Aorta (tissue), 5 donors: ENCODE results near the gene FAM131C. TPM values are rescaled to one million over a fixed set of nuclear protein-coding genes. Genes with fewer than 3 reads are reported as not detected.
A peak's percentile ranks its signal among the peaks of the same experiment; 100 is the strongest.
"Not testable (repeated sequence)": the region's sequence is repeated elsewhere in the genome, so short reads cannot be mapped to it uniquely, and the experiment has no call there.

Experiments
- ATAC-seq: fragments of 200-7000 bp; cut with Tn5 transposase; one replicate; pipeline ENCODE4 v1.9.1; 2022; ENCODE audit warnings: moderate library complexity; ENCODE audit not compliant: low FRiP score
- DNase-seq, 2 donors: peaks; one replicate each; pipeline ENCODE4 v3.0.0-alpha.2; 2020
- H3K27ac ChIP-seq, 2 donors: one replicate each; pipeline ENCODE4 v1.5.1; 2013; ENCODE audit warnings: low read length in 2 of 2, mild to moderate bottlenecking in 2 of 2, moderate library complexity in 2 of 2, control low read depth in 1 of 2, inconsistent platforms in 1 of 2, low read depth in 1 of 2
- H3K27me3 ChIP-seq, 2 donors: one replicate each; pipeline ENCODE4 v1.6.1; 2013; ENCODE audit warnings: control low read depth in 1 of 2, low read length in 1 of 2, mild to moderate bottlenecking in 1 of 2, moderate library complexity in 1 of 2; ENCODE audit not compliant: insufficient read depth in 2 of 2, control insufficient read depth in 1 of 2
- H3K36me3 ChIP-seq, 2 donors: one replicate each; pipeline ENCODE4 v1.6.1; 2013; ENCODE audit warnings: control low read depth in 1 of 2, low read length in 1 of 2, mild to moderate bottlenecking in 1 of 2; ENCODE audit not compliant: insufficient read depth in 2 of 2, control insufficient read depth in 1 of 2
- H3K4me1 ChIP-seq, 2 donors: one replicate each; pipeline ENCODE4 v1.6.1; 2013; ENCODE audit warnings: low read length in 2 of 2, control low read depth in 1 of 2, mild to moderate bottlenecking in 1 of 2, moderate library complexity in 1 of 2; ENCODE audit not compliant: insufficient read depth in 2 of 2, control insufficient read depth in 1 of 2
- H3K4me3 ChIP-seq, 2 donors: one replicate each; pipeline ENCODE4 v1.5.1; 2013; ENCODE audit warnings: low read length in 2 of 2, control low read depth in 1 of 2, mild to moderate bottlenecking in 1 of 2
- H3K9me3 ChIP-seq: one replicate; pipeline ENCODE4 v1.6.1; 2013; ENCODE audit warnings: mild to moderate bottlenecking, low read length; ENCODE audit not compliant: control insufficient read depth
- WGBS, 2 donors: extraction: QIAGEN DNeasy Blood & Tissue Kit; methylation state at CpG; one replicate each; pipeline ENCODE4 v1.1.7; 2013; 5-methylcytosine and 5-hydroxymethylcytosine counted together
- intact Hi-C, 2 donors: fragments of 100-400 bp; cut with DNase I; formaldehyde crosslinking; loops; one replicate each; pipeline versions ENCODE4 v1.14.2 to v1.15.0; 2022
- polyA plus RNA-seq, 2 donors: library from polyadenylated mRNA; stranded (reverse); fragments of 200-250 nt; gene quantifications; one replicate each; pipeline ENCODE4 v1.2.3, GENCODE V29; 2013
- total RNA-seq, 2 donors: library from RNA; stranded (reverse); fragmentation: NEBNext Ultra II Directional; extraction: Animal tissue kit (Norgen Biotek cat#: 25700); gene quantifications; one replicate each; pipeline ENCODE4 v1.2.1, GENCODE V29; 2021
- donor health status: healthy with polysubstance abuse.
- donor health status: Bipolar disorder and iron deficiency.
- donor health status: DM: no; HTN: no; CAD: no.
- donor health status: DM: no; HTN: no; CAD: no.
- donor health status: DM: yes; HTN: yes; CAD: no.

The FAM131C gene
- total and polyA plus RNA-seq, 4 donors = 0.26 to 0.67 TPM; not detected in 2

DNA sequence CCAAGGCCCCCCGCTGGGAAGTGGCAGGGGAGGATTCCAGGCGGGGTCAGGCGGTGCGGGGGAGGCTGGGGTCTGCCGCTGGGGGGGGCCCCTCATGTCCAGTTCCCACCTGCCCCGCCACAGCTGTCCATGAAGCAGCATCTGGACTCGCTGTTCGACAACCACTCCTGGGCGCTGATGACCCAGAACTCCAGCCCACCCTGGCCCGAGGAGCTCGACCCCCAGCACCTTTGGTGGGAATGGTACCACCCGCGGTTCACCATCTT lies 44.5 kb downstream of the FAM131C start:
- not testable (repeated sequence) for ATAC-seq

DNA sequence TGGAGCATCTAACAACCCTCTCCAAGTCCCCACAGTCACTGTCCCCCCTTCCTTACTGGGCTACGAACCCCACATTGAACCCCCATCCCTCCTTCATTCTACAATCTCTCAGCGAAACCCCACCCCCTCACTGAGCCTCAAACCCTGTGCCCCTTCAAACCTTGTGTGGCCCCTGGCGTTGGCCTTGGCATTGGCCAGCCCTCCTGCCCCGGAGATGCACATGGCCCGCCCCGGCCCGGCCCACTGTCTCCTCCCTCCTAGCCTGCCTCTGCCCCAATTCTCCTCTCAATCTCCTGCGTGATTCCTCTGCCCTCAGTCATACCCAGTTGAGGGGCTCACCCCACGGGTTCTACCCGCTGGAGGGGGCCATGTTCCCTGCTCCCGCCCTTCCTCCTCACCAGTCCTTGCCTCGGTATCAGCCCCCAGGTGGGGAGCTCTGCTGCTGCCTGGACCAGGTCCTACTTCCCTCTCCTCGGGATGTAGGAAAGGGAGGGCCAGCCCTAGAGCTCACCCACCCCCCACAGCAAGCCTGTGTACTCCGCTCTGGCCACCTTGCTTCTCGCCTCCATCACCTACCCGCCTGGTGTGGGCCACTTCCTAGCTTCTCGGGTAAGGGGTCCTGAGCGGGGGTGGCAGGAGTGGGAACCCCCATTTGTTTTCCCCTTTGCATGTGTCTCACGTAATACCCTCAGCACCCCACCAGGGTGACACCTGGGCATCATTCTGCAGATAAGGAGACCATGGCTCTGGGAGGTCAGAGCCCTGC lies 45.0 kb downstream of the FAM131C start:
- no peak overlapping the region for H3K4me3 ChIP-seq
- intact Hi-C loops = no loop called here
- WGBS, 2 donors = 80 to 81% methylated on average over 19 of the region's 19 CpGs

More for the DNA sequence above, 44.5 kb downstream of the FAM131C start:
- H3K9me3 ChIP-seq, DNase-seq, intact Hi-C loops, H3K4me1 ChIP-seq, H3K27me3 ChIP-seq, H3K4me3 ChIP-seq, H3K36me3 ChIP-seq, H3K27ac ChIP-seq: not testable (repeated sequence)
- 76 to 87% methylated on average over 10 to 13 of the region's 13 CpGs for WGBS, 2 donors

DNA sequence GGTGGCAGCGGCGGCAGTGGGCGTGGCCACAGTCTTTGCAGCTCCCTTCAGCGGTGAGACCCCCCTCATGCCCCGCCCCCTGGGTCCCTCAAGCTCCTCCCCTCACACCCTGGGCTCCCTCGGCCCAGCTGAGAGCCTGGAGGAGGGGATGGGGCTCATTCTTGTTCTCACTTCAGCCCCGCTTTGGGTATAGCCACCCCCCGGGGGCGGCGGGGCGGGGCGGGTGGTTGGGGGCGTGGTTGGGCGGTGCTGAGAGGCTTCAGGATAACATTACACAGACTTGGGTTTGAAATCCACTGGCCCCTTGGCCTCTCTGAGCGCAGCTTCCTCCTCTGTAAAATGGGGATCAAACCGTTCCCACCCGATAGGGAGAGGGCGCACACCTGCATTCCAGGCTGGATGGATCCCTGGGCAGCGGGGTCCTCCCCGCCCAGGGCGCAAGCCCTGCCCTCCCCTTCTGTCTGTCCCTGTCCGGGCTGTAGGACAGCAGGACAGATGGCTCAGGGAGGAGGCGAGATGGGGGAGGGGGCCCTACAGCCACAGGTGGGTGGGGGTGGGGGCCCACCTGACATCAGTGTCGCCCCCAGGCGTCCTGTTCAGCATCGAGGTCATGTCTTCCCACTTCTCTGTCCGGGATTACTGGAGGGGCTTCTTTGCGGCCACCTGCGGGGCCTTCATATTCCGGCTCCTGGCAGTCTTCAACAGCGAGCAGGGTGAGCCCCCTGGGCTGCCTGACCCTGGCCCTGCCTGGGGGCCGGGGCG lies 46.5 kb downstream of the FAM131C start:
- Histone ChIP-seq H3K36me3 (no peaks in the 10 kb centered on the region), H3K4me3 (no peak overlapping the region), H3K9me3 (no peaks in the 10 kb centered on the region), H3K4me1 (no peaks in the 10 kb centered on the region), H3K27me3 (no peaks in the 10 kb centered on the region), H3K27ac (no peak overlapping the region)
- DNase-seq (no peak), ATAC-seq (peak; percentile 37)
- 21 to 22% methylated on average over 30 to 33 of the region's 33 CpGs for WGBS, 2 donors
- intact Hi-C loops = no loop called here

More for the DNA sequence above, 45.0 kb downstream of the FAM131C start:
- Histone ChIP-seq H3K36me3 (no peaks in the 10 kb centered on the region), H3K27me3 (no peaks in the 10 kb centered on the region), H3K27ac (no peak overlapping the region), H3K4me1 (no peaks in the 10 kb centered on the region), H3K9me3 (no peaks in the 10 kb centered on the region)
- ATAC-seq = no peak
- DNase-seq = no peak

DNA sequence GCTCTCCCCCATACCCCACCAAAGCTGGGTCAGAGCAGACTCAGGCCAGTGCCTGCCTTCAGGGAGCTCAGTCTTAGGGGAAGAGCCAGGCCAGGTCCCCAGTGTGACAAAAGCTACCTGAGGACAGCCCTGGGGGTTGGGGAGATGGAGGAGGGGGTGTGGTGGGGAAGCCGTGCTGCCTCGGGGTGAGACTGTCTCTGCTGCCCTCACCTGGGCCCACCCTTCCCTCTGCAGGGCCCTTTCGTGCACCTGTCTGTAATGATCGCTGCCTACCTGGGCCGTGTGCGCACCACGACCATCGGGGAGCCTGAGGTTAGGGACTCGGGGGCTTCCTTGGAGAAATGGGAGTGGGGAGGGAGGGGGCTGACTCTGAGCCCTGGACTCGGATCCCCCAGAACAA lies 47.1 kb downstream of the FAM131C start:
- intact Hi-C loops, H3K4me3 ChIP-seq, H3K9me3 ChIP-seq, H3K27me3 ChIP-seq, H3K36me3 ChIP-seq, H3K27ac ChIP-seq, H3K4me1 ChIP-seq, DNase-seq, ATAC-seq: not testable (repeated sequence)
- WGBS, 2 donors = 60 to 66% methylated on average over 9 of the region's 10 CpGs

DNA sequence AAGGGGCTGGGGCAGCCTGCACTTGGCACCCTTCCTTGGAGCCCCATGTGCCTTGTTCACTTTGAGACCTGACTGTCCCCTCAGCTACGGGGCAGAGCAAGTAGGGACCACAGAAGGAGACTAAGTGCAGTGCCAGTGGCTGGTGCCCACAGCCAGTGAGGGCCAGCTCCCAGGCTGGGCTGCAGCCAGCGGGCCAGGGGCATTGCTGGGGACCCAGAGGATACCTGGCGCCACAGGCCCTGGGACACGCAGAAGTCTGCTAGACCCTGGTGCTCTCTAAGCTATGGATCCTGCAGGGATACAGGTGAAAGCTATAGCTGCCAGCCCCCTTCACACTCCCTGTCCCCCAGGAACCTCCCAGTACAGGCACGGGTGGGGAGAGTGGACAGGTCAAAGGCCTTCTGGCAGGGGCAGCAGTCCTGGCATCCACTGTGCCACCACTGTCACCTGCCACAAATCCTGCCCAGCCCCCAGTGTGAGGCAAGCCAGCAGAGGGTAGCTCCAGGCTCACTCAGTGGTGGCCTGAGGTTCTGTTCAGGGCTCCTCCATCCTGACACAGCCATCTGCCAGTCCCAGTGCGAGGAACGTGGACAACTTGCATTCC lies 50.3 kb downstream of the FAM131C start:
- no peak for ATAC-seq
- Histone ChIP-seq H3K4me3 (no peak overlapping the region), H3K27ac (no peak overlapping the region), H3K27me3 (no peaks in the 10 kb centered on the region), H3K9me3 (no peaks in the 10 kb centered on the region), H3K36me3 (no peaks in the 10 kb centered on the region), H3K4me1 (peaks cover 0 to 2% of the 10 kb centered on the region in 2 donors)
- DNase-seq = no peak
- intact Hi-C loops = no loop called here
- 71 to 75% methylated on average over 7 of the region's 7 CpGs for WGBS, 2 donors

DNA sequence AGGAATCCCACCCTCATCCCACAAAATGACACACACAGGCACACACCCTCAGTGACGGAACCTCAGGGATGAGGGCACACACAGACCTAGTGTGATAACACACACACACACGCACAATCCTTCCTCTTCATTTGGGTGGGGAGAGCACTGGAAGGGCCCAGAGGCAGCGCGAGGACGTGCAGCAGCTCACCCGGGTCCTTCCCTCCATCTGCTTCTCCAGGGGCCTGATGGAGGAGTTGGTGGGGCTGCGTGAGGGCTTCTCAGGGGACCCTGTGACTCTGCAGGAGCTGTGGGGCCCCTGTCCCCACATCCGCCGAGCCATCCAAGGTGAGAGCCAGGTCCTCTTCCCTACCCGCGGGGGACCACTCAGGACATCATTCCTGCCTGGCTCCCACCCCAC lies 51.1 kb downstream of the FAM131C start:
- intact Hi-C loops = no loop called here
- no peaks in the 10 kb centered on the region for H3K27me3 ChIP-seq
- no peak overlapping the region for H3K4me3 ChIP-seq
- DNase-seq (no peak), ATAC-seq (no peak)
- no peaks in the 10 kb centered on the region for H3K36me3 ChIP-seq
- H3K4me1 ChIP-seq = peaks cover 0 to 2% of the 10 kb centered on the region in 2 donors
- H3K27ac ChIP-seq = no peak overlapping the region
- no peaks in the 10 kb centered on the region for H3K9me3 ChIP-seq
- 83 to 91% methylated on average over 10 to 11 of the region's 11 CpGs for WGBS, 2 donors

DNA sequence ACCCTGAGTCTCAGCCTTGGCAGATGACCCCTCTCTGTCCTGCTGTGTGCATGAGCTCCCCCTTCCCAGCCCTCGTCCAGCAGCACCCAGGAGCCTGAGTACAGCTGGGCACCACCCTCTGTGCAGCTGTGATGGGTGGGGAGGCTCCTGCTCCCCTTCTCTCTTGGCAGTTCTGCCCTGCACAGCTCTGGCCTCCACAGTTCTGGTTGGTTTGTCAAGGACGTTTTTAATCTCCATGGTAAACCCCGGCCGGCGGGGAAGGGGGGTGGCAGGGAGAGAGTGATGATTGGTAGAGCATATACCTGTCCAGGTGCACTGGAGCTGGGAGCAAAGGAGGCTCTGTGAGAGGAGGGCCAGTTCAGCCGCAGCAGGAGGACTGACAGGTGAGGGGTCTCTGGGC lies 51.8 kb downstream of the FAM131C start, which contains the start of gene CLCNKA:
CLCNKA (plus strand) TSS at position 356 of the 400 bp plus-strand sequence. CDS start 584 bp downstream, outside the sequence.
- ATAC-seq = no peak
- intact Hi-C loops = no loop called here
- no peak within 1 kb of the TSS for H3K27ac ChIP-seq
- 65 to 71% methylated on average over 6 of the region's 6 CpGs for WGBS, 2 donors
- no peak within 1 kb of the TSS for H3K4me3 ChIP-seq
- H3K4me1 ChIP-seq = peaks cover 0 to 2% of the 10 kb centered on the region in 2 donors
- no peaks in the 10 kb centered on the region for H3K36me3 ChIP-seq
- DNase-seq = no peak
- no peaks in the 10 kb centered on the region for H3K27me3 ChIP-seq
- no peaks in the 10 kb centered on the region for H3K9me3 ChIP-seq

DNA sequence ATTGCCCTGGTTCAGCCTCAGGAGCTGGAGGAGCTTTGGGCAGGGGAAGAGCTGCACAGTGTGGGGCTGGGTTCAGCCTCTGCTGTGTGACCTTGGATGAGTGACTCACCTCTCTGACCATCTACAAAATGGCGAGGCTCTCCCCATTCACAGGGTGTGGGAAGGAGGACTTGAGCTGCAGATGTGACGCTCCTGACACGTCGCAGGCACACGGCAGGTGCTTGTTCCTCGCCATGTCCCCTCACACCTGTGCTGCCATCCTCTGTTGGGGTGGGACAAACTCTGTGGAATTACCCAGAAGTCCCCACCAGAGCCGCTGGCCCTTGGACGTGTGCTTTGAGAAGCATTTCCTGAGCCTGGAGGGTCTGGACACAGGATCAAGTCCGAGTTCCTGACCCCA lies 52.6 kb downstream of the FAM131C start:
- intact Hi-C loops, H3K9me3 ChIP-seq, ATAC-seq, DNase-seq, H3K4me1 ChIP-seq, H3K4me3 ChIP-seq, H3K27me3 ChIP-seq, H3K27ac ChIP-seq, H3K36me3 ChIP-seq: not testable (repeated sequence)
- 89 to 92% methylated on average over 9 of the region's 9 CpGs for WGBS, 2 donors
